GM18502 (cell line): ENCODE data around the gene TMEM17.
A peak's percentile ranks its signal among the peaks of the same experiment; 100 is the strongest.
"Not testable (repeated sequence)": the region's sequence is repeated elsewhere in the genome, so short reads cannot be mapped to it uniquely, and the experiment has no call there.

ENCODE experiments used
- ATAC-seq: cut with Tn5 transposase; IDR thresholded peaks from one replicate; pipeline ENCODE4 v1.9.1; 2021; ENCODE audit warnings: mild to moderate bottlenecking; ENCODE audit not compliant: unreplicated experiment, poor library complexity

Gene TMEM17

DNA sequence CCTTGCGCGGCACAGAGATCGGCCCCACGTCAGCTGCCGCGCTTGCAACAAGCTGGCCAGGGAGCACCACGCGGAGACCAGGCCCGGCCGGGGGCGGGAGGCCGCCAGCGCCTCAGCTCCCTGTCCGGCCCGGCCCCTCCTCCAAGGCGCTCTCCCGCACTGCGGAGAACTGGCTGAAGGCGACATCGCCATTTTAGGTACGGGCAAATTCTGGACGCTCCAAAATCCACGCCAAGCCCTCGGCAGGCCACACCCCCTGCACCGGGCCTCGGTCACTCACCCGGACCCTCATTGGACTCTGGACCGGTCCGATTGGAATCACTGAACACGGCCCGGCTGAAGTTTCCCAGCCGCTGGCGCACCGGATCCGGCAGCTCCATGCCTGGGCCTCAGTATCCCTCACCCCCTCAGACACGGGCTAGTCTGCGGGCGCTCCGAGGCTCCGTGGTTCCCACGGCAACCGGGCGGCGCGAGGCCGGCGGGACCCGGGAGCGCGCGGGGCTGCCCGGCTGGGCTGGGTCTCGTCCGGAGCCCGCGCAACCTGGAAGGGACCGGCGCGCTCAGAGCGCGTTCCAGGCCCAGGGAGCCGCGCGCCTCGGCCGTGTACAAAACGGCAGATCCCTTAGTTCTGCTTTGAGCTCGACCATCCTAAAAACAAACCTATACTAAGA lies at the start of gene TMEM17:
TSS of gene TMEM17 (minus strand) at position 446 of the 671 bp plus-strand sequence. CDS start at position 380, 66 bp downstream.
- ATAC-seq = peak; percentile 91

DNA sequence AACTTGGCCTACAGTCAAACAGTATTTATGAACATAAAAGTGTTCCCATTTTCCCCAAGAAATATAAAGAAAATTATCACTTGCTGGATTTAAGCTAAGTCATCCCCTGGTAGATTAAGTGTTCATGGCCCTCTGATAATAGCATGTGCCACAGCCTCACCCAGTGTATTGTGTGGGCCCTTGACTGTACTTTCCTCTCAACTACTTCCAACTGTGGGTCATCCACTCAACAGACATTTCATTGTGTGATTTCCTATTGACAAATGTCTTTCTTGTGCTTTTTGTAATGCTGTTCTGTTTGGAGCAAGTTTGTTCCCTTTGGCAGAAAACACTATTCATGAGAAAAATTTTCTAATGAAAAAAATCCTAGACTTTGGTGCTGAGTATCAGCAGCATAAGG lies 48.4 kb upstream of the TMEM17 start:
- ATAC-seq = no peak

DNA sequence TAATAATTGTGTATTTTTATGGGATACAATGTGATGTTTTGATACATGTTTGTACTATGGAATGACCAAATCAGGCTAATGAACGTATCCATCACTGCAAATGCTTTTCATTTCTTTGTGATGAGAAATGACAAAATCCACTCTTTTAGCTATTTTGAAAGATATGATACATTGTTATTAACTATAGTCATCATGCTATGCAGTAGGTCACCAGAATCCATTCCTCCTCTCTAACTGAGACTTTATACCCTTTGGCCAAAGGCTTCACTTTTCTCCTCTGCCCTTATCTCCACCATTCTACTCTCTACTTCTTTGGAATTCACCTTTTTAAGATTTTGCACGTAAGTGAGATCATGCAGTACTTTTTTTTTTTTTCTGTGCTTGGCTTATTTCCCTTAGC lies 44.5 kb upstream of the TMEM17 start:
- ATAC-seq = no peak

DNA sequence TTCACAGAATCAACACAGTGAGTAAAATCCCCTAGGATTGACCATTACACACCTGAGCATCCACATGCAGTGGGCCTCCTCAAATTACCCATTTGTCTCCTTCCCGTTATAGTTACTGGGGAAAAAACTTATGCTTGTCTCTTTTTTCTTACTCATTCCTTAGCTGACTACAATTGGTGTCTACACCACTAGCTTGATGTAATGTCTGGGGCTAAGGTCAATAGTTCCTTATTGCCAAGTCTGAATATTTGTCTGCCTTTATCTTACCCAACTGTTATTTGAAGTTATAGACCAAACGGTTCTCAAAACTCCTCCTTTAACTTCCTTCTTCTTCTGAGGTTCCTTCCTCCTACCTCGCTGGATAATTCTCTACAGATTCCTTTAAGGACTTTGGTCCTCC lies 41.9 kb upstream of the TMEM17 start:
- no peak for ATAC-seq

- no peak for ATAC-seq
Observed at GRCh38 chr2:62545261-62545660, 39.3 kb upstream of the TMEM17 start.

DNA sequence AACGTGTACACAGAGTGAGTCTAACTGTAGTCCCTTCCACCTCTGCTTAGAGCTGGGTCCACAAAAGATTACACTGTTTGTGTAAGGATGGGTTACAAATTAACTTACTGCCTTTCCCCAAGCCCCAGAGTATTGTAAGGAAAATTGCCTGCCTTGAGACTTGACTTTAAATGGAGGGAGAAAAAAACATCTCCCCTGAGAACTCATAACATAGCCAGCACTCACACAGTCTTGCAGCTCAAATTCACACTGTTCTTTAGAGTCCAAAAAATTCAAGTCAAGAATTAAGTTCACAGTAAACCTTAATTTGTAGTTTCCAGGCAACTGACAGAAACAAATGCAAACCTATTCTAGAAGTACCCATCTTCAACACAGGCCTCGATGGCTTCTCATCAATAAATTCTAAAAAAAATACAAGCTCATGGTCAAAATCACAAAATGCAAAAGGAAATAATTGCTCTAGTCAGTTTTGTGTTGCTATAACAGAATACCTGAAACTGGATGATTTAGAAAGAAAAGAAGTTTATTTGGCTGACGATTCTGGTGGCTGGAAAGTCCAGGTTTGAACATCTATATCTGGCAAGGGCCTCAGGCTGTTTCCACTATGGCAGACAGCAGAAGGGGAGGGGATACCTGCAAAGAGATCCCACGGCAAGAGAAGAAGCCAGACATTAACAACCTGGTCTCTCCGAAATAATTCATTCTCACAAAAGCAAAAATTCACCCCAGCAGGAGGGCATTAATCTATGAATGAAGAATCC lies 34.6 kb upstream of the TMEM17 start:
- no peak for ATAC-seq

- ATAC-seq = no peak
Observed at GRCh38 chr2:62539606-62540407, 33.8 kb upstream of the TMEM17 start.

GRCh38 chr2:62538756-62539155 lies 32.8 kb upstream of the TMEM17 start:
- ATAC-seq = no peak

- no peak for ATAC-seq
Observed at GRCh38 chr2:62537814-62538213, 31.8 kb upstream of the TMEM17 start.

DNA sequence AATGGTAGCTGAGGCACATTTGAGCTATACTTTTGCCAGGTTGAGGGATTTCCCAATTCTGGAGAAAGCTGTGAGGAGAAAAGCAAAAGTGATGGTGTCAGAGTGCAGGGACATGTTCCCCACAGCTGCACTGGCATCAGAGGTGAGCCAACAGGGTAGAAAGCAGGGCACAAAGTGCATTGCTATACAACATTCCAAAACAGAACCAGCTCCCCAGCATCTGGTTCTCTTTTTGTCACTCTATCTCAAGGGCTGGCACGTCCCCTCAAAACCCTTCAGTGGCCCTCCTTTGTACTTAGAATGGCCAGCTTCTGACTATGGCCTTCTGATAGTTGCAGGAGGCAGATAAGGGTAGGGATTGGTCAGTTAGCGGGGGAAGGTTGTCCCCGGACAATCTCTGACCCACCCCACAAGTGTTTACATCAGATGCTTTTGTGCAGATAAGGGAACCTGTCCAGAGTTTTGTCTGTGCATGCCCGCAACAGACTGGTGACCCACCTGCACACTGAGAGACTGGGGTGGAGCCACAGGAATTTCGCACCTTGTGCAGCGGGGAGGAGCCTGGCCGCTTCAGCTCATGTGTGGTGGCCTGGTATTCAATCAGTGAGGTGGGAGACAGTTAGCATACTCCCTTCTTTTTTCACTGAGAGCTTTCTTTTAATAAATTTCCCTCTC lies 31.0 kb upstream of the TMEM17 start:
- ATAC-seq = no peak

DNA sequence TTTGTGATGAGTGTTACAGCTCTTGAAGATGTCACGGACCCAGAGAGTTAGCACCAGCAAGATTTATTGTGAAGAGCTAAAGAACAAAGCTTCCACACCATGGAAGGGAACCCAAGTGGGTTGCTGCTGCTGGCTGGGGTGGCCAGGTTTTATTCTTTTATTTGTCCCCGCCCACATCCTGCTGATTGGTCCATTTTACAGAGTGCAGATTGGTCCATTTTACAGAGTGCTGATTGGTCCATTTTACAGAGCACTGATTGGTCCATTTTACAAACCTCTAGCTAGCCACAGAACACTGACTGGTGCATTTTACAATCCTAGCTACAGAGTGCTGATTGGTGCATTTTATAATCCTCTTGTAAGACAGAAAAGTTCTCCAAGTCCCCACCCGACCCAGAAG lies 29.5 kb upstream of the TMEM17 start:
- not testable (repeated sequence) for ATAC-seq

DNA sequence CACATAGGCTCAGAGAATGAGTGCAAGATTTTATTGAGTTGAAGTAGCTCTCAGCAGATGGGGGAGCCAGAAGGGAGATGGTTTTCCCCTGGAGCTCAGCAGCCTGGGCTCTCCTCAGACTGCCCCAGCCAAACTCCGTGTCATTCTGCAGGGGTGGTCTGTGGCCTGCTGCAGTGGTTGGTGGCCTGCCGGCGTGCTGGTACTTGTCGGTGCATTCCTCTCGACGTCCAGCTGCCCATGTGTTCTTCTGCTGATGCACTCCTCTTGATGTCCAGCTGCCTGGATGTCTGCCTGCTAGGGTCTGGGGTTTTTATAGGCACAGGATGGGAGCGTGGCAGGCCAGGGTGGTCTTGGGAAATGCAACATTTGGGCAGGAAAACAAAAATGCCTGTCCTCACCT lies 25.6 kb upstream of the TMEM17 start:
- ATAC-seq = no peak

GRCh38 chr2:62529758-62530157 lies 23.8 kb upstream of the TMEM17 start:
- ATAC-seq = no peak

- ATAC-seq = no peak
Observed at GRCh38 chr2:62527478-62528210, 21.6 kb upstream of the TMEM17 start.

DNA sequence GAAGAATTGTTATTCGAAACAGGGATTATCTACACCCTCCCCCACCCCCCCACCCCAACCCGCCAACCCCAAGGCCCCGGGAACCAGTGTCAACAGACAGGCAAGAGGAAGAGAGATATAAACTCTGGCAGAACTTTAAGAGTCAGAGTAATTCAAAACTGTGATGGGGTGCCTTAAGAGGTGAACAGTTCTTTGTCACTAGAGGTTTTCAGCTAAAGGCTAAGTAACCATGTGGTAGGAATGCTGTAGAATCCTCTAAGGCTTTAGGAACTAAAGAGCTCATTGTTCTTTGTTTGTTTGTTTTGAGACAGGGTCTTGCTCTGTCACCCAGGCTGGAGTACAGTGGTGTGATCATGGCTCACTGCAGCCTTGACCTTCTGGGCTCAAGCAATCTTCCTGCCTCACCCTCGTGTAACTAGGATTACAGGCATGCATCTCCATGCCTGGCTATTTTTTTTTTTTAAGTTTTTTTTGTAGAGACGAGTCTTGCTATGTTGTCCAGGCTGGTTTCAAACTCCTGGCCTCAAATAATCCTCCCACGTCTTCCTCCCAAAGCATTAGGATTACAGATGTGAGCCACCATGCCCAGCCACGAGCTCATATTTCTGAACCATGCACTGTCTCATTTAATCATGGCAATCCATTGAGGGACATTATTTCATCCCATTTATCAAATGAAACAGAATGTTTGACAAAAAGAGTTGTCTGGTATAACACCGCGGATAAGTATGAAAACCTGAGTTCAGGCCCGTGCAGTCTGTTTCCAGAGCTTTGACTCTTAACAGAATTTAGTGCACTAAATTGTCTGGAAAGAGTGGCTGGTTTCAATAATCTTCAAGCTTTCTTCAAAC lies 20.8 kb upstream of the TMEM17 start:
- ATAC-seq = no peak

DNA sequence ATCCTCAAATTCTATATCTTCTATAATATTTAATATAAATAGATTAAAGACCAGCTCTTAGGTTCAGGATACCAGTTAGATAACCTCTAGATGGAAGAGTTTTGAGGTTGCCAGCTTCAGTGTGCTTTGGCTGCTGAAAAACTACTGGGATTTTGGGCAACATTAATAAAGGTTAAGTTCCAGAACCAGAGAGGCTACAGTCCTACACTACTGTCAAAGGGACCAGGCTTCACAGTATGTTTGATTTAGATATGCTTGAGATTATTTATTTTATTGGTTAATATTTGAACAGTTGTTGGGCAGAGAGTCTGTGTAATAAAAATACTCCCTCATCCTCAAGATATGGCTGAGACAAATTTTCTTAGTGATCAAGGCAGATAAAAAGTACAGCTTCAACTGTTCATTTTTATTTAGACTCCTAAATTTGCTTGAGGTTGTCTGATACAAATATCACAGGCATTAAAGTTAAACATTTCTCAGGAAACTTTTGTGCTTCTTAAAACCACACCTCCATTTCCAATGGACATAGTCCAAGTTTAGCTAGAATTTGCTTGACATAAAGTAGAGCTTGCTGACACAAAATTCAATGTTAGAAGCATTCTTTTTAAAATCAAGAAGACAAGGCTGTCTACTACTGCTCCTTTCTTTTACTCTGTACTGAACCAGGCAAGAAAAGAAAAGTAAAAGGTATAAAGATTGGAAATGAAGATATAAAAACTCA lies 19.7 kb upstream of the TMEM17 start:
- no peak for ATAC-seq

DNA sequence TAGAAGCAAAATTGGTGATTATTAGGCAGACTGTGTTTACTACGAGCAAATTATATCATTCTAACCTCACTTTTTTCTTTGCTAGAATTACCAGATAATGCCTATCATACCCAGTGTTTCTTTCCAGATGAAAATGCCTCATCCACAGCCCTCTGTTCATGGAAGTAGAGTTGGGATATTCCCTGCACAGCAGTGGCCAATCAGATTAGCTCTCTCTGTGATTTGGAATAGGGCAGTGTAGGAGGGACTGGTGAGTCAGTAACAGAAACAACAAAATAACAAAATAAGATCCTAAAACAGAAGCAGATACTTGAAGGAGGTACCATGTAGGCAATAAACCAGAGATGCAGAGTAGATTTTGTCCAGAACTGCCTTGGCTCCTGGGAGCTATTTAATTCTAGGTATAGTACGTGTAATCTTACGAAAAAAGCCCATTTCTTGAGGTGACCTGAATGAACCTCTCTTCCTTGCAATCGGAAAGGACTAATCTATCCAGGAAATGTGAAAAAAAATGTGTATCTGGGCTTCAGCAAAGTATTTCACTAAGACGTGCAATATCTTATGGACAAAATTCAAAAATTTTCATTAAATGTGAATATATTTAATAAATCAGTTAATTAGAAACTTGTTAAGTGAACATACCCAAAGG lies 18.4 kb upstream of the TMEM17 start:
- ATAC-seq = no peak

DNA sequence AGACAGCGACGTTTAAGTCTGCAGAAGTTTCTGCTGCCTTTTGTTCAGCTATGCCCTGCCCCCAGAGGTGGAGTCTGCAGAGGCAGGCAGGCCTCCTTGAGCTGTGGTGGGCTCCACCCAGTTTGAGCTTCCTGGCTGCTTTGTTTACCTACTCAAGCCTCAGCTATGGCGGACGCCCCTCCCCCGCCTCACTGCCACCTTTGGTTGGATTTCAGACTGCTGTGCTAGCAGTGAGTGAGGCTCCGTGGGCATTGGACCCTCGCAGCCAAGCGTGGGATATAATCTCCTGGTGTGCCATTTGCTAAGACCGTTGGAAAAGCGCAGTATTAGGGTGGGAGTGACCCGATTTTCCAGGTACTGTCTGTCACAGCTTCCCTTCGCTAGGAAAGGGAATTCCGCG lies 15.1 kb upstream of the TMEM17 start:
- ATAC-seq = not testable (repeated sequence)
